Gastroesophageal sphincter (tissue), 3 donors: ENCODE data around the gene TUBA1B.

Source experiments
- CTCF ChIP-seq, 4 experiments: fragments of 200-600 bp in 2 of 4; fragments of 450-650 bp in 2 of 4; sonication (generic) in 1 of 4; IDR thresholded peaks; one replicate each; pipeline ENCODE4 v1.5.1; 2017 to 2019; ENCODE audit warnings: antibody characterized with exemption in 4 of 4, mild to moderate bottlenecking in 2 of 4, moderate library complexity in 2 of 4
- EP300 ChIP-seq: sonication (generic); formaldehyde crosslinking; IDR thresholded peaks from one replicate; pipeline ENCODE4 v1.6.1; 2017; ENCODE audit warnings: antibody characterized with exemption, mild to moderate bottlenecking
- POLR2A ChIP-seq, 2 donors: fragments of 450-650 bp; IDR thresholded peaks; one replicate each; pipeline ENCODE4 v1.6.1; 2017; ENCODE audit warnings: antibody characterized with exemption in 2 of 2, mild to moderate bottlenecking in 2 of 2, moderate library complexity in 1 of 2
- POLR2AphosphoS5 ChIP-seq: sonication (generic); formaldehyde crosslinking; IDR thresholded peaks from one replicate; pipeline ENCODE4 v1.6.1; 2017; ENCODE audit warnings: antibody characterized with exemption

- no peak for TF ChIP-seq POLR2A (IDR thresholded peaks at IDR 0.05)
- no peak for TF ChIP-seq CTCF (IDR thresholded peaks at IDR 0.05)
- TF ChIP-seq EP300 = no peak
- TF ChIP-seq POLR2AphosphoS5 = no peak
Measured at GRCh38 chr12:49098703-49099102, 32.5 kb downstream of the TUBA1B start.
